Osteocyte (in vitro differentiated cells): ENCODE data around the gene DMD. TPM values are rescaled to one million over a fixed set of nuclear protein-coding genes. Genes with fewer than 3 reads are reported as not detected.

Experiments used
- DNase-seq: peaks from one replicate; pipeline ENCODE4 v3.0.0; 2021; ENCODE audit warnings: mixed read lengths; ENCODE audit not compliant: unreplicated experiment; ENCODE audit errors: extremely low spot score
- H3K27ac Mint-ChIP-seq: one replicate; pipeline ENCODE4 v1.8.0; 2021; ENCODE audit warnings: mild to moderate bottlenecking, mixed read lengths; ENCODE audit not compliant: unreplicated experiment
- H3K27me3 Mint-ChIP-seq: one replicate; pipeline ENCODE4 v1.8.0; 2021; ENCODE audit warnings: mixed read lengths; ENCODE audit not compliant: unreplicated experiment
- H3K36me3 Mint-ChIP-seq: one replicate; pipeline ENCODE4 v1.8.0; 2021; ENCODE audit warnings: mixed read lengths; ENCODE audit not compliant: unreplicated experiment
- H3K4me1 Mint-ChIP-seq: one replicate; pipeline ENCODE4 v1.8.0; 2021; ENCODE audit warnings: mixed read lengths; ENCODE audit not compliant: unreplicated experiment
- H3K4me3 Mint-ChIP-seq: one replicate; pipeline ENCODE4 v1.8.0; 2021; ENCODE audit warnings: mild to moderate bottlenecking, moderate library complexity, mixed read lengths; ENCODE audit not compliant: unreplicated experiment
- H3K9me3 Mint-ChIP-seq: one replicate; pipeline ENCODE4 v1.8.0; 2021; ENCODE audit warnings: mixed read lengths; ENCODE audit not compliant: unreplicated experiment
- total RNA-seq: library from RNA; stranded (reverse); gene quantifications from 2 replicates; pipeline ENCODE4 v1.2.1, GENCODE V29; 2021
- TF ChIP-seq, protein P1 (sequence below): fragments of 200-600 bp; sonication (generic); IDR thresholded peaks from 2 replicates; pipeline ENCODE4 v1.5.0; 2021; ENCODE audit warnings: antibody characterized with exemption, mild to moderate bottlenecking, moderate library complexity

DMD gene
- total RNA-seq, 1 donor from 2014 or later, result 317 TPM

DNA sequence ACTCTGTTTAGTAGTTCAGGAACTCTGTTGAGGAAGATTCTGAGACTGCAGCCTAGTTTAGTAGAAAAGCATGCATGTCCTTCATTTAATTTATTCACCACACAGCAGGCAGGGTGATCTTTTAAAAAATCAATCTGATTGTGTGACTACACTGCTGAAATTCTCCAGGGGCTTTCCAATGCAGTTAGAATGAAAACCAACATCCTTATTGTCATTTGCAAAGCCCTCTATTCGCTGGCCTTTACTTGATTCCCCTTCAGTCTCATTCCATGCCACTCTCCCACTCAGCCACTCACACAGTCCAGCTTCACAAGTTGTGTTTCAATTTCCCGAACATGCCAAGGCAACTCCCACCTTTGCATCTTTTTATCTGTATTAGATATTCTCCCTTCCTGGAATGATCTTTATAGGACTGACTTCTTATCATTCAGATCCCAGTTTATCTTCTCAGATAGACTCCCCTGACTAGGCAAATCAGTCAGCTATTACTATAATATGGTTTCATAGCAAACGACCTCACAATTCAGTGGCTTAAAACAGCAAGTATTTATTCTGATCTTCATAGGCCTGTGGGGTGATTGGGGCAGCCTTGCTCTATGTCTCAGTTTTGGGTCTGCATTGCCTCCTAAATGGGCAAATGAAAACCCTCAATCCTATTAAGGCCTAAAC, 2118.2 kb downstream of the DMD start:
- H3K27ac Mint-ChIP-seq, result no peak overlapping the region
- H3K9me3 Mint-ChIP-seq, result peaks cover 20% of the 10 kb centered on the region
- H3K4me3 Mint-ChIP-seq, result no peak overlapping the region
- TF ChIP-seq, protein P1, sequence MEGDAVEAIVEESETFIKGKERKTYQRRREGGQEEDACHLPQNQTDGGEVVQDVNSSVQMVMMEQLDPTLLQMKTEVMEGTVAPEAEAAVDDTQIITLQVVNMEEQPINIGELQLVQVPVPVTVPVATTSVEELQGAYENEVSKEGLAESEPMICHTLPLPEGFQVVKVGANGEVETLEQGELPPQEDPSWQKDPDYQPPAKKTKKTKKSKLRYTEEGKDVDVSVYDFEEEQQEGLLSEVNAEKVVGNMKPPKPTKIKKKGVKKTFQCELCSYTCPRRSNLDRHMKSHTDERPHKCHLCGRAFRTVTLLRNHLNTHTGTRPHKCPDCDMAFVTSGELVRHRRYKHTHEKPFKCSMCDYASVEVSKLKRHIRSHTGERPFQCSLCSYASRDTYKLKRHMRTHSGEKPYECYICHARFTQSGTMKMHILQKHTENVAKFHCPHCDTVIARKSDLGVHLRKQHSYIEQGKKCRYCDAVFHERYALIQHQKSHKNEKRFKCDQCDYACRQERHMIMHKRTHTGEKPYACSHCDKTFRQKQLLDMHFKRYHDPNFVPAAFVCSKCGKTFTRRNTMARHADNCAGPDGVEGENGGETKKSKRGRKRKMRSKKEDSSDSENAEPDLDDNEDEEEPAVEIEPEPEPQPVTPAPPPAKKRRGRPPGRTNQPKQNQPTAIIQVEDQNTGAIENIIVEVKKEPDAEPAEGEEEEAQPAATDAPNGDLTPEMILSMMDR, result no peak
- H3K36me3 Mint-ChIP-seq, result no peaks in the 10 kb centered on the region
- no peak for DNase-seq
- peaks cover 9% of the 10 kb centered on the region for H3K27me3 Mint-ChIP-seq
- H3K4me1 Mint-ChIP-seq, result no peaks in the 10 kb centered on the region

DNA sequence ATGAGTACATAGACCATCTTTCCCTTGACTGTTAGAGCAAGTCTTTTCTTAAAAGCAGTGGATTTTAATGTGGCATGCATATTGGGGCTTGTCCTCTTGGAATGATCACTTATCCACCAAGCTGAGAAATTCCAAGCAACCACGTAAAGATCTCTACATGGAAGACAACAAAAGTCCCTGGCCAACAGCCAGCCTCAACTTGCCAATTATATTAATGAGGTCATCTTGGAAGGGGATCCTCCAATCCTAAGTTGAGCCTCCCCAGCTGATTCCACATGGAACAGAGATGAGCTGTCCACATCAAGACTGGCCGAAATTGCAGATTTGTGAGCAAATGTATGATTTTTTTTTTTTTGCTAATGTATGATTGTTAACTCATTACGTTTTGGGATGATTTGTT, 2118.9 kb downstream of the DMD start:
- TF ChIP-seq, protein P1, result no peak
- DNase-seq, result no peak
- Mint-ChIP-seq H3K36me3 (no peaks in the 10 kb centered on the region), H3K27me3 (peaks cover 9% of the 10 kb centered on the region), H3K4me1 (no peaks in the 10 kb centered on the region), H3K4me3 (no peak overlapping the region), H3K9me3 (peaks cover 20% of the 10 kb centered on the region), H3K27ac (no peak overlapping the region)

DNA sequence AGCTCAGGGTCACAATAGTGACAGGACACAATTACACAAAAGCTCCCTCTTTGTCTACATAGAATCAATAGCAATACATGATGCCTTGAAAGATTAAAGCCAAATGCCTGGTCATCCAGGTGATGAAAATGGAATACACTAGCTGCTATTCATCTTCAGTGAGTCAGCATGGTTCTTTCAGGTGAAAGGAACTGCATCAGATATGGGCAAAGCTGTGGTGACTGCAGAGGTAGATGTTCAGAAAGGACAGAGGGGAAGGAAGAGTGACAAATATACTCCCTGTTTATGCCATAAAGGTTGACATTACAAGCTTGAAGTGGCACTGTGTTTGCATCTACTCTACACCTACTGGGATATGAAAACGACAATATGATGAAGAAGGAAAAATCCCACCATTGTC, 2119.5 kb downstream of the DMD start:
- Mint-ChIP-seq H3K4me1 (no peaks in the 10 kb centered on the region), H3K27ac (no peak overlapping the region), H3K27me3 (peaks cover 12% of the 10 kb centered on the region), H3K36me3 (no peaks in the 10 kb centered on the region), H3K4me3 (no peak overlapping the region), H3K9me3 (peaks cover 20% of the 10 kb centered on the region)
- DNase-seq, result no peak
- TF ChIP-seq, protein P1, result no peak

DNA sequence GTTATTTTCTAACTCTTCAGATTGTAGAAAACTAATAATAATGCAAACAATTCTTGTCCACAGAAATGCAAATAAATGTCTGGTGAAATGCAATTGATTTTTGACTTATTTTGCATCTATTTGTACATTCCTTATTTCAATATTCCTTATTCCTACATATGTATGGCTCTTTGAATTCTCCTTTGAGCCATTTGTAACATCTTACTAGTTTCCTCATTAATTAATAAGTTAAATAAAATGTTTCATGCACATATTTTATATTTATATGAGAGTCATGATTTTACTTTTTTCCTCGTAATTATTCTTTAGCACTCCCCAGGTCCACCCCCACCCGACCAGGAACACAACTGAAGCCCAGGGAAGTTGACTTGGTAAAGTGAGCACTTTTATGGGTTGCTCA, 2136.8 kb downstream of the DMD start:
- Mint-ChIP-seq H3K4me1 (no peaks in the 10 kb centered on the region), H3K27ac (no peak overlapping the region), H3K4me3 (no peak overlapping the region), H3K27me3 (no peaks in the 10 kb centered on the region), H3K9me3 (peaks cover 28% of the 10 kb centered on the region), H3K36me3 (no peaks in the 10 kb centered on the region)
- TF ChIP-seq, protein P1, result no peak
- DNase-seq, result no peak

DNA sequence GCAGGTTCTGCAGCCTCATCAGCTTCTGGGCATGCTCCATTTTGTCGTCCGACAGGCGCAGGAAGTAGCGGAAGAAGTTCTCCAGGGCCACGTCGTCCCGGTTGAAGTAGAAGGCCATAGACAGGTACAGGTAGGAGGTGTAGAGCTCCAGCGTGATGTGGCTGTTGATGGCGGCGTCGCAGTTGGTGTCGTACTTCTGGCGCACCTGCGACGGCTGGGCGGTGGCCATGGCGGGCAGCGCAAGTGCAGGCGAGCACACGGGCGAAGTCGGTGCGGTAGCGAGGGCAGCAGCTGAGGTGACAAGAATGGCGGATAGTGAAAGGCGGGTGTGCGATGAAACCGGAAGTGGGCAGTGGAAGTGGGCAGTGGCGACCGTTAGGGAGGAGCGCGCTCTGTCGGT, 2139.6 kb downstream of the DMD start, which contains the start of gene FTHL17:
Gene FTHL17 (minus strand): TSS at position 317 of the 400 bp plus-strand sequence. CDS start 88 bp downstream, at position 229.
- Mint-ChIP-seq H3K36me3 (no peaks in the 10 kb centered on the region), H3K27ac (no peak within 1 kb of the TSS), H3K4me1 (no peaks in the 10 kb centered on the region), H3K4me3 (no peak within 1 kb of the TSS), H3K27me3 (peaks cover 5% of the 10 kb centered on the region), H3K9me3 (peaks cover 28% of the 10 kb centered on the region)
- DNase-seq, result no peak
- TF ChIP-seq, protein P1, result no peak
